ENCODE measurements around the gene VPS9D1.

DNA sequence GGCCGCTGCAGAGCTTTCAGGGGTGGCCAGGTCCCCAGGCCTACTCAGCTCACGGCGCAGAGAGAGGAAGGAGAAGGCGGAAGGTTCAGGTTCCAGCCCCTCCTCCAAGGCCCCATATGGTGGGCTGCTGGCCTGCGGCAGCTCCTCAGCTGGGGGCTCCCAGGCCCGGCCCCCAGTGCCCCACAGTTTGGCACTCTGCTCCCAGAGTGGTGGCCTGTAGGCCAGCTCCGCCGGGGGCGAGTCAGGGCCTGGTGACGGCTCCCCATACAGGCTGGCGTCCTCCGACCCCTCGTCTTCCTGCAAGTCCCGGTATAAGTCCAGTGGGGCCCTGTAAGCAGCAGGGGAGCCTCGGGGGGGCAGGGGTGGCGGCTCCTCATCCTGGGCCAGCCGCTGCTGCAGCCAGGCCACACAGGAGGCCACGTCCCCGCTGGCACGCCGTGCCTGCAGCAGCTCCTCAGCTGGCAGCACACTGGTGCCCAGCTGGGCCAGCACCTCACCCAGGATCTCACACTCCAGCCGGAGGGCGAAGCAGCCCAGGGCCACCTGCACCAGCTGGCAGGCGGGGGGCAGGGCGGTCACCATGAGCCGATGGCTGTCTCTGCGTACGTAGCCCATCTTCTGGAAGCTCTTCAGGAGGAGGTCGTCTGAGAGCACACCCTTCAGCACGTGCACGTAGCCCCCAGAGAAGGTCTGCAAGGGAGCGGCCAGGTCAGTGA is 22.9 kb downstream of the VPS9D1 start:
- TF ChIP-seq, protein P1, sequence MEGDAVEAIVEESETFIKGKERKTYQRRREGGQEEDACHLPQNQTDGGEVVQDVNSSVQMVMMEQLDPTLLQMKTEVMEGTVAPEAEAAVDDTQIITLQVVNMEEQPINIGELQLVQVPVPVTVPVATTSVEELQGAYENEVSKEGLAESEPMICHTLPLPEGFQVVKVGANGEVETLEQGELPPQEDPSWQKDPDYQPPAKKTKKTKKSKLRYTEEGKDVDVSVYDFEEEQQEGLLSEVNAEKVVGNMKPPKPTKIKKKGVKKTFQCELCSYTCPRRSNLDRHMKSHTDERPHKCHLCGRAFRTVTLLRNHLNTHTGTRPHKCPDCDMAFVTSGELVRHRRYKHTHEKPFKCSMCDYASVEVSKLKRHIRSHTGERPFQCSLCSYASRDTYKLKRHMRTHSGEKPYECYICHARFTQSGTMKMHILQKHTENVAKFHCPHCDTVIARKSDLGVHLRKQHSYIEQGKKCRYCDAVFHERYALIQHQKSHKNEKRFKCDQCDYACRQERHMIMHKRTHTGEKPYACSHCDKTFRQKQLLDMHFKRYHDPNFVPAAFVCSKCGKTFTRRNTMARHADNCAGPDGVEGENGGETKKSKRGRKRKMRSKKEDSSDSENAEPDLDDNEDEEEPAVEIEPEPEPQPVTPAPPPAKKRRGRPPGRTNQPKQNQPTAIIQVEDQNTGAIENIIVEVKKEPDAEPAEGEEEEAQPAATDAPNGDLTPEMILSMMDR (IDR thresholded peaks at IDR 0.05) = no peak
- TF ChIP-seq POLR2A (IDR thresholded peaks at IDR 0.05) = no peak

All from gastroesophageal sphincter (tissue), 3 donors.